ENCODE measurements around the gene SRL.
"Not testable (repeated sequence)": the region's sequence is repeated elsewhere in the genome, so short reads cannot be mapped to it uniquely, and the experiment has no call there.

The SRL gene

GRCh38 chr16:4257646-4258556 is 16.0 kb upstream of the SRL start:
- FAIRE-seq (no peak), DNase-seq (ENCODE audit: insufficient read length) (no peak)
- TF ChIP-seq TAF1 (IDR thresholded peaks at IDR 0.05; ENCODE audit: borderline replicate concordance, low read depth, low read length) (no peak), POLR2AphosphoS5 (IDR thresholded peaks at IDR 0.05; ENCODE audit: low read depth, low read length) (no peak), POLR2A (IDR thresholded peaks at IDR 0.05; ENCODE audit: low read depth, low read length) (no peak)

GRCh38 chr16:4253394-4254150 is 11.7 kb upstream of the SRL start:
- FAIRE-seq (peak; percentile 98), DNase-seq (ENCODE audit: insufficient read length) (peak; percentile 98)
- TF ChIP-seq POLR2A (IDR thresholded peaks at IDR 0.05; ENCODE audit: low read depth, low read length), result peak; percentile 91
- TF ChIP-seq POLR2AphosphoS5 (IDR thresholded peaks at IDR 0.05; ENCODE audit: low read depth, low read length), result peak; percentile 83
- TF ChIP-seq TAF1 (IDR thresholded peaks at IDR 0.05; ENCODE audit: borderline replicate concordance, low read depth, low read length), result peak; percentile 68; the same call in 1 of the 2 replicates

GRCh38 chr16:4253012-4253393 is 11.1 kb upstream of the SRL start:
- DNase-seq (ENCODE audit: insufficient read length); FAIRE-seq: not testable (repeated sequence)

GRCh38 chr16:4249530-4250308 is 7.8 kb upstream of the SRL start:
- DNase-seq (ENCODE audit: insufficient read length), result no peak
- no peak for FAIRE-seq
- TF ChIP-seq TAF1 (IDR thresholded peaks at IDR 0.05; ENCODE audit: borderline replicate concordance, low read depth, low read length), result no peak
- no peak for TF ChIP-seq POLR2AphosphoS5 (IDR thresholded peaks at IDR 0.05; ENCODE audit: low read depth, low read length)
- TF ChIP-seq POLR2A (IDR thresholded peaks at IDR 0.05; ENCODE audit: low read depth, low read length), result no peak

- FAIRE-seq (no peak), DNase-seq (ENCODE audit: insufficient read length) (no peak)
- no peak for TF ChIP-seq TAF1 (IDR thresholded peaks at IDR 0.05; ENCODE audit: borderline replicate concordance, low read depth, low read length)
- TF ChIP-seq POLR2AphosphoS5 (IDR thresholded peaks at IDR 0.05; ENCODE audit: low read depth, low read length), result no peak
- TF ChIP-seq POLR2A (IDR thresholded peaks at IDR 0.05; ENCODE audit: low read depth, low read length), result no peak
Measured at GRCh38 chr16:4247460-4247784, 5.5 kb upstream of the SRL start.

GRCh38 chr16:4246777-4247459 is 5.0 kb upstream of the SRL start:
- FAIRE-seq, result no peak
- no peak for TF ChIP-seq POLR2A (IDR thresholded peaks at IDR 0.05; ENCODE audit: low read depth, low read length)
- no peak for TF ChIP-seq TAF1 (IDR thresholded peaks at IDR 0.05; ENCODE audit: borderline replicate concordance, low read depth, low read length)
- TF ChIP-seq POLR2AphosphoS5 (IDR thresholded peaks at IDR 0.05; ENCODE audit: low read depth, low read length), result no peak
- DNase-seq (ENCODE audit: insufficient read length), result no peak

GRCh38 chr16:4245077-4245791 is 3.4 kb upstream of the SRL start:
- FAIRE-seq, result no peak
- TF ChIP-seq POLR2AphosphoS5 (IDR thresholded peaks at IDR 0.05; ENCODE audit: low read depth, low read length) (no peak), POLR2A (IDR thresholded peaks at IDR 0.05; ENCODE audit: low read depth, low read length) (no peak)
- no peak for DNase-seq (ENCODE audit: insufficient read length)

- no peak for FAIRE-seq
- no peak for TF ChIP-seq TAF1 (IDR thresholded peaks at IDR 0.05; ENCODE audit: borderline replicate concordance, low read depth, low read length)
- TF ChIP-seq POLR2AphosphoS5 (IDR thresholded peaks at IDR 0.05; ENCODE audit: low read depth, low read length), result no peak
- no peak for TF ChIP-seq POLR2A (IDR thresholded peaks at IDR 0.05; ENCODE audit: low read depth, low read length)
- no peak for DNase-seq (ENCODE audit: insufficient read length)
Measured at GRCh38 chr16:4244254-4245076, 2.6 kb upstream of the SRL start.

- no peak for FAIRE-seq
- TF ChIP-seq POLR2A (IDR thresholded peaks at IDR 0.05; ENCODE audit: low read depth, low read length) (no peak), POLR2AphosphoS5 (IDR thresholded peaks at IDR 0.05; ENCODE audit: low read depth, low read length) (no peak), TAF1 (IDR thresholded peaks at IDR 0.05; ENCODE audit: borderline replicate concordance, low read depth, low read length) (no peak)
Measured at GRCh38 chr16:4241258-4241927, 487 bp downstream of the SRL start.

More at GRCh38 chr16:4241258-4241927, 487 bp downstream of the SRL start:
- DNase-seq (ENCODE audit: insufficient read length), result no peak

Measured in GM12892 (cell line).